GM18909 (cell line): ENCODE data around the gene E2F1.
"Not testable (repeated sequence)": the region's sequence is repeated elsewhere in the genome, so short reads cannot be mapped to it uniquely, and the experiment has no call there.

Experiments
- ATAC-seq: cut with Tn5 transposase; IDR thresholded peaks from one replicate; pipeline ENCODE4 v1.9.1; 2021; ENCODE audit warnings: mild to moderate bottlenecking; ENCODE audit not compliant: unreplicated experiment, poor library complexity

E2F1 gene

DNA sequence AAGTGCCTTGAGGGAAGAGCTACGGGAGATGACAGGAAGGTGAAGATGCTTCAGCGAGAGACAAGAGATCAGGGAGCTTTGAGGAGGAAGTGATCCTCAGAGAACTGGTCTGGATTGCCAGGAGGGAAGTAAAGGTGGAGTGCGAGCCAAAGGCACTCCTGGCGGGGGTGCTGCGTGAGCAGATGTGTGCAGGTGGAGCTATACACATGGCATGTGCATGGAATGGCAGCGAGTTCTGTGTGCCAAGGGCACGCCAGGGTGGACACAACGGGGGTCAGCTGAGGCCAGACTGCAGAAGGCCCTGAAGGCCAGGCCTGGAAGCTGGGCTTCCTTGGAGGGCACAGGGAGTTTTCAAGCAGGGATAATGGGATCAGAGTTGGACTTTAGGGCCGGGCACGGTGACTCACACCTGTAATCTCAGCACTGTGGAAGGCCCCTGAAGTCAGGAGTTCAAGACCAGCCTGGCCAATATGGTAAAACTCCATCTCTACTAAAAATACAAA lies 27.7 kb upstream of the E2F1 start:
- no peak for ATAC-seq

DNA sequence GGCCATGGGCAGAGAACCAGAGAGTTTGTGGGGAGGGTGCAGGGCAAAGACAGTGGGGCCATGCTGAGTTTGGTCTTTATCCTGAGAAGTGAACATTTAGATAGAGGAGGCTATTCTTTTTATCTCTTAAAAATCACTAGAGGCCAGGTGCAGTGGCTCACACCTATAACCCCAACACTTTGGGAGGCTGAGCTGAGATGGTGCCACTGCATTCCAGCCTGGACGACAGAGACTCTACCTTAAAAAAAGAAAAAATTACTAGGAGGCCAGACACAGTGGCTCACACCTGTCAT lies 25.2 kb upstream of the E2F1 start:
- ATAC-seq = no peak

DNA sequence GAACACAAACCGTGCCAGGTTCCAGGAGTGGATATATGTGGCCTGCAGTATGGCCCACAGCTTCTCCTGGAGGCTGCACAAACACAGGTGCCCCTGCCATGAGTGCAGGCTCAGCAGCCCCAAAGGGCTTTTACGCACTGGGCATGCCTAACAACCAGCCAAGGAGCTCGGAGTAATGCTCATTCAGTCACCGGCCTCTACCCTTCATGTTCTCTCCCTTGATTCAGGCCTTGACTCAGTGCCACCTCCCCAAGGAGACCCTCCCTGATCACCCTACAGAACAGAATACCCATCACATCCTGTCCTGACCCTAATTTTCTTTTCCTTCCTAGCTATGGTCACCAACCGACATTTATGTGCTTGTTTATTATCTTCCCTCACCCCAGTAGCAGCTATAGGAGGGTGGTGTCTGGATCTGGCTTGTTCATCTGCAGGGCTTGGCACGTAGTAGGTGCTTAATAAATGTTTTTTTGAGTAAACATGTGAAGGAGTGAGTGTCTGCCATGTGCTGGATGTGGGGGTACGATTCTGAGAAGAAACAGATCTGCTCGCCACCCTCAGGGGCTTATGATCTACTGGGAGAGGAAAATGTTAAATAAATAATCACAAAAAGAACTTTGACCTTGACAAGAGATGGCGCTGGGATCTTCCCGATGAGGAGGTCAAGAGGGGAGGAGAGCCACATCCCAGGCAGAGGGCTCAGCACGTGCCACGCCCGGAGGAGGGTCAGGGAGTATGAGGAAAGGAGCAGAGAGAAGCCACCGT lies 24.7 kb upstream of the E2F1 start:
- no peak for ATAC-seq

DNA sequence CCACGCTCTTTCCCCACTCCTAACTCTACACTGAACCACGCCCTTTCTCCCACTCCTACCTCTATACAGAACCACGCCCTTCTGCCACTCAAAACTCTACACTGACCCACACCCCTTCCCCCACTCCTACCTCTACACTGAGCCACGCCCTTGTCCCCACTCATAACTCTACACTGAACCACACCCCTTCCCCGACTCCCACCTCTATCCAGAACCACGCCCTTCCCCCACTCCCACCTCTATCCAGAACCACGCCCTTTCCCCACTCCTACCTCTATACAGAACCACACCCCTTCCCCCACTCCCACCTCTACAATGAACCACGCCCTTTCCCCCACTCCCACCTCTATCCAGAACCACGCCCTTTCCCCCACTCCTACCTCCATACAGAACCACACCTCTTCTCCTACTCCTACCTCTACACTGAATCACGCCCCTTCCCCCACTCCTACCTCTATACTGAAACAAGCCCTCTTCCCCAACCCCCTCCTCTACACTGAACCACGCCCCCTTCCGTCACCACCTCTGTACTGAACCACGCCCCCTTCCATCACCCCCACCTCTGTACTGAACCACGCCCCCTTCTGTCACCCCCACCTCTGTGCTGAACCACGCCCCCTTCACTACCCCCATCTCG lies 23.8 kb upstream of the E2F1 start:
- no peak for ATAC-seq

DNA sequence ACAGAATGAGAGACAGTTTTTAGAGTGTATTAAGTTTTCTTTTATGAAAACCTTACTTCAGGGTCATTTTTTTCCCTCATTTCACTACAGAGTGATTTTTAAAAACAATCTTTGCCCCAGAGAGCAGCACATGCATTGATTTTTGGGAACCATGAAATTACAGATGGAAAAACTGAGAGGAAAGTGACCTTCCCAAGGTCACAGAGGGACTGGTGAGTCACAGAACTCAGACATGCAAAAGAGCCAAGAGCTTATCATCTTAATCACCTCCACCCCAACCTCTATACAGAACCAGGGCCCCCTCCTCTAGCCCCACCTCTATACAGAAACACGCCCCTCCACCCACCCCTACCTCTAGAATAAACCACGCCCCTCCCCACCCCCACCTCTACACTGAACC lies 23.2 kb upstream of the E2F1 start:
- no peak for ATAC-seq

DNA sequence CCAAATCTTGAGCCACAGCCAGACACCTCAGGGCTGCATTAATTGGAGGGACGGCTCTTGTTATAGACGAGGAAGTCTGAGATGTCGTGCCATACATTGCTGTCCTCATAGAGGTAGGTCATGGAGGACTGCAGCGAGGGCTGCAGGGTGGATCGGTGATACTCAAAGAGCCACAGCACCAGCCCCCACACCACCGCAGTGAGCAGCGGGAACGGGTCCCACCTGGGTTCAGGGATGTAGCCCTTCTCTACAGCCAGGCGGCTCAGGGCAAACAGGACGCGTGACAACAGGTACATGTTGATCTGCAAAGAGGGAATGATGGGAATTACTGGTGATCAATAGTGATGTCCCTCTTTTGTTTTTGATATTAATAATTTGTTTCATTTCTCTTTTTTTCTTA lies 21.5 kb upstream of the E2F1 start:
- no peak for ATAC-seq

DNA sequence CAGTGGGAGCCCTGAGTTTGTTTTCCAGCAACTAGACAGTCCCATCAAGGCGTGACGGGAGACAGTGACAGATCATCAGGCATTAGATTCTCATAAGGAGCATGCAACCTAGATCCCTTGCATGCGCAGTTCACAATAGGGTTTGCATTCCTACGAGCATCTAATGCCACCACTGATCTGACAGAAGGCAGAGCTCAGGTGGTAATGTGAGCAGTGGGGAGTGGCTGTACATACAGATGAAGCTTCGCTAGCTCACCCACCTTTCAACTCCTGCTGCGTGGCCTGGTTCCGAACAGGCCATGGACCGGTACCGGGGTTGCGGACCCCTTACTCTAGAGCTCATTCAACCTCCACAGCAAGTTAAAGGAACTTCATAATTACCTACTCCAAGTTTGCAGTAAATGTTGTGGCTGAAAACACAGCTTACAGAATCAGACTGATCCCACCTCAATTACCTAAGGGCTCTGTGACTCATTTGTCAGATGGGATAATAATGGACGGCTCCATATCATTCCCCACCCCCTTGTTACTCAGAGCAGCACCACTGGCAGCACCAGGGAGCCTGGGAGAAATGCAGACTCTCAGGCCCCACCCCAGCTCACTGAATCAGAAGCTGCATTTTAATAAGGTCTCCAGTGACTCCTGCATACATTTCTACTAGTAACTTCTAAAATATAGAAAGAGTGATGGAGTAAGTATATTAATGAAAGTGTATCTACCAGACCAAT lies 18.2 kb upstream of the E2F1 start:
- ATAC-seq = no peak

DNA sequence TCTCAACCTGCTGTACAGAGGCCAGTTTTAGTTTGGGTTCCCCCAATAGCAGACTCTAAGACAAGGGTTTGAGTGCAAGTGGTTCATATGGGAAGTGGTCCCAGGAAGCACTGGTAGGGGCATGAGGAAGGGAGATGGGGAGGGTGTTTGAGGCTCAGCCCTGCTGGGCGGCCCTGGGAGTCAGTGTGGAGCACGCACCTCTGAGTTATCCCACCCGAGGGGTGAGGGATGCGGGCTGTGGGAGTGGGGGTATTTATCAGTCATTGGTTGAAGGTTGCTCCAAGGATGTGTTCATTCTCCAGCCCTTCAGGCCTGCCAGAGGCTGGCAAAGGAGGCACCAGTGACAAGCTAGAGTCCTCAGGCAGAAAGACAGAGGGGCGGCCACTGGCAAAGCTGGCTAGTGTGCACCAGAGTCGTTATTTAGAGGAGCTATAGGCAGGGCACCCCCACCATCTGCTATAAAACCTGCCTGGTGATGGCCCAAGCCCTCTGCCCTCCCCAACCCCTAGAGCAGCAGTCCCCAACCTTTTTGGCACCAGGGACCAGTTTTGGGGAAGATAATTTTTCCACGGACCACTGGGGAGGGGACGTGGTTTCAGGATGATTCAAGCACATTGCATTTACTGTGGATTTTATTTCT lies 17.4 kb upstream of the E2F1 start:
- ATAC-seq = no peak

DNA sequence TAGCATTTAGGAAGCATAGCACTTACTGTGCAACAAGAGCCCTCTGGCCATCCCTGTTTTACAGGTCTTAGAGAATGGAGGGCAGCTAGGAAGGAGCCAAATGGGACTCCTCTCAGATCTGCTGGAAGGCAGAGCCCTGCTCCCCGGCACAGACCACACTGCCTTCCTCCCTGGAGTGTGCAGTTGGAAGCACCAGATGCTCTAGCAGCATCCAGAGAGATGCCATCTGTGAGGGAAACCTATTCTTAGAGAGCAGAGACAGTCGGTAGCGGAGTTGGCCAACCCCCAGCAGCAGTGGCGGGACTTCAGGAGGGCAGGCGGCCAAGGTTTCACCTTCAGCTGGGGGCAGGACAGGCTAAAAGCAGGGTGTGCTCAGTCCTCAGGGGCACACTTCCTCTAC lies 16.7 kb upstream of the E2F1 start:
- no peak for ATAC-seq

DNA sequence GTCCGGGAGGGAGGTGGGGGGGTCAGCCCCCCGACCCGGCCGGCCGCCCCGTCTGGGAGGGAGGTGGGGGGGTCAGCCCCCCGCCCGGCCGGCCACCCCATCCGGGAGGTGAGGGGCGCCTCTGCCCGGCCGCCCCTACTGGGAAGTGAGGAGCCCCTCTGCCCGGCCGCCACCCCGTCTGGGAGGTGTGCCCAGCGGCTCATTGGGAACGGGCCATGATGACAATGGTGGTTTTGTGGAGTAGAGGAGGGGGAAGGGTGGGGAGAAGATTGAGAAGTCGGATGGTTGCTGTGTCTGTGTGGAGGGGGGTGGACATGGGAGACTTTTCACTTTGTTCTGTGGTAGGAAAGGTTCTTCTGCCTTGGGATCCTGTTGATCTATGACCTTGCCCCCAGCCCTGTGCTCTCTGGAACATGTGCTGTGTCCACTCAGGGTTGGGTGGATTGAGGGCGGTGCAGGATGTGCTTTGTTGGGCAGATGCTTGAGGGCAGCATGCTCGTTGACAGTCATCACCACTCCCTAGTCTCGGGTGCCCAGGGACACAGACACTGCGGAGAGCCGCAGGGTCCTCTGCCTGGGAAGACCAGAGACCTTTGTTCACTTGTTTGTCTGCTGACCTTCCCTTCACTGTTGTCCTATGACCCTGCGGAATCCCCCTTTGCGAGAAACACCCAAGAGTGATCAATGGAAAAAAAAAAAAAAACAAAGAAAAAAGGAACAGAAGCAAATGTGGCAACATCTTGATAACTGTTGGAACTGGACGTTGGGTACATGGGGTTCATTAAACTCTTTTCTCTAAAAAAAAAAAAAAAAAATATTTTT lies 15.7 kb upstream of the E2F1 start:
- ATAC-seq = no peak

DNA sequence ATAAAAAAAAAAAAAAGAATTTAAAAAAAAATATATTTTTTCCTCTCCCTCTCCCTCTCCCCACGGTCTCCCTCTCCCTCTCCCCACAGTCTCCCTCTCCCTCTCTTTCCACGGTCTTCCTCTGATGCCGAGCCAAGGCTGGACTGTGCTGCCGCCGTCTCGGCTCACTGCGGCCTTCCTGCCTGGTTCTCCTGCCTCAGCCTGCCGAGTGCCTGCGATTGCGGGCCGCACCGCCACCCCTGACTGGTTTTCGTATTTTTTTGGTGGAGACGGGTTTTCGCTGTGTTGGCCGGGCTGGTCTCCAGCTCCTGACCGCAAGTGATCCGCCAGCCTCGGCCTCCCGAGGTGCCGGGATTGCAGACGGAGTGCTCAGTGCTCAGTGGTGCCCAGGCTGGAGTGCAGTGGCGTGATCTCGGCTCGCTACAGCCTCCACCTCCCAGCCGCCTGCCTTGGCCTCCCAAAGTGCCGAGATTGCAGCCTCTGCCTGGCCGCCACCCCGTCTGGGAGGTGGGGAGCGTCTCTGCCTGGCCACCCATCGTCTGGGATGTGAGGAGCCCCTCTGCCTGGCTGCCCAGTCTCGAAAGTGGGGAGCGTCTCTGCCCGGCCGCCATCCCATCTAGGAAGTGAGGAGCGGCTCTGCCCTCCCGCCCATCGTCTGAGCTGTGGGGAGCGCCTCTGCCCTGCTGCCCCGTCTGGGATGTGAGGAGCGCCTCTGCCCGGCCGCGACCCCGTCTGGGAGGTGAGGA lies 14.7 kb upstream of the E2F1 start:
- not testable (repeated sequence) for ATAC-seq

DNA sequence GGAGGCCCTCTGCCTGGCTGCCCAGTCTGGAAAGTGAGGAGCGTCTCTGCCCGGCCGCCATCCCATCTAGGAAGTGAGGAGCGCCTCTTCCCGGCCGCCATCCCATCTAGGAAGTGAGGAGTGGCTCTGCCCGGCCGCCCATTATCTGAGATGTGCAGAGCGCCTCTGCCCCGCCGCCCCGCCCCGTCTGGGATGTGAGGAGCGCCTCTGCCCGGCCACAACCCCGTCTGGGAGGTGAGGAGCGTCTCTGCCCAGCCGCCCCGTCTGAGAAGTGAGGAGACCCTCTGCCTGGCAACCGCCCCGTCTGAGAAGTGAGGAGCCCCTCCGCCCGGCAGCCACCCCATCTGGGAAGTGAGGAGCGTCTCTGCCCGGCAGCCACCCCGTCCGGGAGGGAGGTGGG lies 12.8 kb upstream of the E2F1 start:
- ATAC-seq = not testable (repeated sequence)

DNA sequence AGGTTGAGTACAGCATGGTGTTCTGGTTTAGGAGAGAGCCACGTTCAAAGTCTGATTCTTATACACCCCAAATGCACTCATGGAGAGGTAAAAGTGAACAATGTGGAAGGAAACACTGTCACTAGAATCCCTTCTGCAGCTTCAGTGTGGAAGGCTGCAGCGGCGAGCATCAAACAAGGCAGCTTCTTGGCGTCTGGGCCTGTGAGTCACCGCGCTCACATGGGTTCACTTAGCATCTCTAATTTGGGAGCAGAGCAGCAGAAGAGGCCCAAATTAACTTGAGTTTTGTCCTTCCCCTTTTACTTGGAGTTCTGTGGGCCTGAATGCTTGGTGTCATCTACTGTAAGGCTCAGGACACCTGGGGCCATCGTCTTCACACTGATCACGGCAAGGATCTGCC lies 10.9 kb upstream of the E2F1 start:
- no peak for ATAC-seq

DNA sequence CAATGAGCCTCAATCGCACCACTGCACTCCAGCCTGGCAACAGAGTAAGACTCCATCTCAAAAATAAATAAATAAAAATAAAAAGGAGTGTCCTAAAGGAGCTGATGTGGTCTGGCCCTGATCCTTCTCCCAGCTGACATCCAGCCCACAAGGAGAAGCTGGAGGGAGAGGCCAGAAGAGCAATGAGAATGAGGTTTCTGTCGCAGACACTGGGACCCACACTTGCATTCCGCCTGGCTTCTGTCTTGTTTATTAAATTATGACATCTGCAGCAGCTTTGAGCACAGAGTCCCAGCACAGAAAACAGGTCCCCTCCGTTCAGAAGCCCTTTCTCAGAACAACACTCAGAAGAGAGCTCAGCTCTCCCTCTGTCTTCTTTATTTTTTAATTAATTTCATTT lies 10.3 kb upstream of the E2F1 start:
- ATAC-seq = no peak

DNA sequence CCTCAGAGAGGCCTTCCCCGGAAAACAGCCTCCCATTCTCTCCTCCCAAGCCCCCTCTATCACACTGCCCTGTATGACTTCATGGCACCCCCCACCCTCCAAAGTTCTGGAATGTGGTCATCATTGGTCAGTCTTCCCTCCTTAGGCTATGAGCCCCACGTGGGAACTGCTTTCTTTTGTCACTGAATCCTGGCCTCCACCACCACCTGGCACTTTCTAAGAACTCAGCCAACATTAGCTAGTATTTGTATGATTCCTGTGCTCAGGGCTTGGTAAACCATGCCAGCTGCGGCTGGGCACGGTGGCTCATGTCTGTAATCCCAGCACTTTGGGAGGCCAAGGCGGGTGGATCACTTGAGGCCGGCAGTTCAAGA lies 8.4 kb upstream of the E2F1 start:
- no peak for ATAC-seq

DNA sequence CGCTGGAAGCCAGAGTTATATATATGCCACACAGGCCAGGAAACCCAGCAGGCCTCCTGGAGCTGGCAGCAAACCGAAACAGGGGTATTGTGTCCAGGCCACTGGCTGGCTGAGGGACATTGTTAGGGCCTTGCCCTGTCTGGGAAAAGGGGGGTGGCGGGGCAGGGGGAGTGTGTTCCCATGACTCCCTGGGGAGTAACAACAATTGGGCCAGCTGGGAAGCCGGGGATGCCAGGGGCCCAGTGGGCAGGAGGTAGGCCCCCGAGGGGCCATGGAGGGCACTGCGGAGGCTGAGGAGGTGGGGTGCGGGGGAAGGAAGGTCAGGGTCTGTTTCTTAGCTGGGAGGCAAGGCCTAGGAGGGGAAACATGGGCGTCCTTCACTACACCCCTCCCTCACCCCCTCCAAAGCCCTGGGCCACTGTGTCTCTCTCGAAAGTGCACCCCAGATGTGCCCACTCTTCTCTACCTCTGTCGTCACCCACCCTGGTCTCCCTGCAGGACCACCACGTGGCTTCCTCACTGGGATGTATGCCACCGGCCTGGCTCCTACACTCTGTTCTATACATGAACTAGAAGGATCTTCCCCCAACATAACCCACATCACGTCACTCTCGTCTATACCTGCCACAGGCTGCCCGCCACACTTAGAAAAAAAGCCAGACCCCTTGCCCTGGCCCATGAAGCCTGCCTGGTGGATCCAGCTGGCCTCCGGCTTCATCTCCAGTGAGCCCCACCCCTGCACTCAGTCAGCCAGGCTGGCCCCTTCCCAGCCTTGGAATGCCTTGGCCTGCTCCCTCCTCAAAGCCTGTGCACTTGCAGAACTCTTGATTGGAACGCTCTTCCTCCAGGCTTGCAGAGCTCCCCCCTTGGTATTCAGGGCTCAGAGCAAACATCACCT lies 7.8 kb upstream of the E2F1 start:
- no peak for ATAC-seq

DNA sequence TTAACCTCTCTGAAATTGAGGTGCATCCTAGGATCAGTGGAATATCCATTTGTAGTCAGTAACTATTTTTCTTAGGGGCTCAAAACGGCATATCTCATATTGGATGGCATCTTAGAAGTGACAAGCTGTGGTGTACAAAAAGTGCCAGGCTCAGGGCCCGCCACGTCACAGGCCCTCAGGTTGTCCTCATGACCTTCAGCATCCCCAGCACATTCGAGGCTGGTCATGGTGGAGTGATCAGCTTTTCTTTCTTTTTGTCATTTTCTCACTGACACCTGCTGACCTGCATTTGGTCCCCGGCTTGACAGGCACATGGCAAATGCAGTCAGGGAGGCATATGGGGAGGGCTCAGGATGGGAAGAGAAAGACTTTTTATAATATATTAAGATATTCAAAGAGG lies 7.1 kb upstream of the E2F1 start:
- ATAC-seq = no peak

DNA sequence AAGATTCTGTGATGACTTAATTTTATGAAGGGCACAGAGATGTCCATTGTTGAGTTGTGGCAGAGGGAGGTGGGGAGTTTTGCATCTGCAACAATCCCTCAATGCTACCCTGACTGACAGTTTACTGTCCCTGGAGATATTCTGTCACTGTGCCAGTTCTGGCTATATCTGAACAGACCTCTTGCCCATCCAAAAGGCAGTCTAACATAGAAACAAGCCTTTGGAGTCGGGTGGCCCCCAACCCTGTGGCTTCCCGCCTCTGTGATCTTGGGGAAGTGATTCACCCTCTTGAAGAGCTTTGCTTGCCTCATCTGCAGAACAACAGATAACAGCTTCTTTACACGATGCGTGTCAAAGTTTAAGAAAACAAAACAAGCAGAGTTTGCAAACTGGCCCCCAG lies 3.8 kb upstream of the E2F1 start:
- no peak for ATAC-seq

DNA sequence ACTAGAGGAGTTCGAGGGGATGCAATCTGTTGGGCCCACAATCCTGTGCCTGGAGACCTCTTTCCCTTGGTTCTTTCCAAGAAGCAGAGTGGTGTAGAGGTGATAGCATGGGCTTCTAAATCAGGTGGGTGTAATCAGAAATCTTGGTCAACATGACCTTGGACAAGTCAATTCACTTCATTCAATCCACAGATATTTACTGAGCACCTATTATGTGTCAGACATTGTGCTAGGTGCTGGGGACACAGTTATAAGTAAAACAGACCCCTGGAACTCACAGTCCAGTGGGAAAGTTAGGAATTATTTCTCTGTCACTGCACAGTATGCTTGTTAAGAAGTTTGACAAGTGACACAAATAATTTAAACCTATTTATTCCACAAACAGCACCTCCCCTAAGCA lies 3.3 kb upstream of the E2F1 start:
- ATAC-seq = no peak
